Chondrocyte (in vitro differentiated cells): ENCODE measurements around the gene USF2. TPM values are rescaled to one million over a fixed set of nuclear protein-coding genes. Genes with fewer than 3 reads are reported as not detected.
"Not testable (repeated sequence)": the region's sequence is repeated elsewhere in the genome, so short reads cannot be mapped to it uniquely, and the experiment has no call there.

Experiments used
- DNase-seq: peaks from one replicate; pipeline ENCODE4 v3.0.0; 2021; ENCODE audit warnings: mixed read lengths, low spot score
- H3K27ac Mint-ChIP-seq: one replicate; pipeline ENCODE4 v1.8.0; 2021; ENCODE audit warnings: mild to moderate bottlenecking, moderate library complexity, mixed read lengths; ENCODE audit not compliant: unreplicated experiment
- H3K27me3 Mint-ChIP-seq: 2 replicates; pipeline ENCODE4 v1.8.0; 2021; ENCODE audit warnings: low read depth, mixed read lengths
- H3K36me3 Mint-ChIP-seq: 2 replicates; pipeline ENCODE4 v1.8.0; 2021; ENCODE audit warnings: low read depth, mixed read lengths
- H3K4me1 Mint-ChIP-seq: 2 replicates; pipeline ENCODE4 v1.8.0; 2021; ENCODE audit warnings: low read depth, mild to moderate bottlenecking, mixed read lengths
- H3K4me3 Mint-ChIP-seq: one replicate; pipeline ENCODE4 v1.8.0; 2021; ENCODE audit warnings: mild to moderate bottlenecking, moderate library complexity, mixed read lengths; ENCODE audit not compliant: unreplicated experiment
- H3K9me3 Mint-ChIP-seq: 2 replicates; pipeline ENCODE4 v1.8.0; 2021; ENCODE audit warnings: low read depth, mixed read lengths
- CTCF ChIP-seq: fragments of 200-600 bp; sonication (generic); IDR thresholded peaks from 2 replicates; pipeline ENCODE4 v1.5.0; 2021; ENCODE audit warnings: antibody characterized with exemption, mild to moderate bottlenecking, moderate library complexity
- total RNA-seq: library from RNA; stranded (reverse); gene quantifications from 3 replicates; pipeline ENCODE4 v1.2.1, GENCODE V29; 2021

Gene USF2
- total RNA-seq, 1 donor from 2014 or later, result 86.1 TPM

DNA sequence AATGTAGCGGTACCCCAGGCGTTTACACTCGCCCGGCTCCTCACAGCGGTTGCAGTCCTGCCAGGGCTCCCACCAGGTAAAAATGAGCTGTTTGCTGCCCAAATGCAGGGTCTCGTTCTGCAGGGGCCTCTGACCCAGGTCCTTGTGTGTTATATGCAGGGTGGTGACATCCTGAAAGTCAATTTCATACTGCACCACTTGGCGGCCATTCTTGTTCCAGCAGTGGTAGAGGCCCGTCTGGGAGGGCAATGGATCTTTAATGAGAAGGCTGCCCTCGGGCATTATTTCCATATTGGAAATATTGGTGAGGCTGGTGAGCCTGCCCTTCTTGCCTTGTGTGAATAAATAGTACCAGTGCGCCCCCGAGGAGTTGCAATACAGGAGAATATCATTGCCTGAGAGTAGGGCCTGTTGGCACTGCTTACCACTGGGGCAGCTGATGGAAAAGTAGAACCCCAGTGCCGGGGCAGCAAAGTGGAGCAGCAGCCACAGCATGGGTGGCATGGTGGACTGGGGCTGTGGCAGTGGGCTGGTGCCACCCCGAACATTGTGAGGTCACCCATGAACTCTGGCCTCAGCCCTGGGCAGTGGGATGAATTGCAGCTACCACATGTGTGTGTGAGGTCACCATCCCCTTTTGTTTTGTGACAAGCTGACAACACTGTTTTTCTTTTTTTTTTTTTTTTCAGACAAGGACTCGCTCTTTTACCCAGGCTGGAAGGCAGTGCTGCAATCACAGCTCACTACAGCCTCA, 40.4 kb upstream of the USF2 start, which contains the start of gene FAM187B:
Gene FAM187B (minus strand): TSS at position 563 of the 754 bp plus-strand sequence. CDS start 59 bp downstream, at position 504.
- H3K9me3 Mint-ChIP-seq, result no peaks in the 10 kb centered on the region
- H3K27me3 Mint-ChIP-seq, result peaks cover 25% of the 10 kb centered on the region
- no peak for TF ChIP-seq CTCF
- H3K4me3 Mint-ChIP-seq, result no peak within 1 kb of the TSS
- H3K4me1 Mint-ChIP-seq, result no peaks in the 10 kb centered on the region
- H3K27ac Mint-ChIP-seq, result no peak within 1 kb of the TSS
- H3K36me3 Mint-ChIP-seq, result no peaks in the 10 kb centered on the region
- DNase-seq, result no peak

DNA sequence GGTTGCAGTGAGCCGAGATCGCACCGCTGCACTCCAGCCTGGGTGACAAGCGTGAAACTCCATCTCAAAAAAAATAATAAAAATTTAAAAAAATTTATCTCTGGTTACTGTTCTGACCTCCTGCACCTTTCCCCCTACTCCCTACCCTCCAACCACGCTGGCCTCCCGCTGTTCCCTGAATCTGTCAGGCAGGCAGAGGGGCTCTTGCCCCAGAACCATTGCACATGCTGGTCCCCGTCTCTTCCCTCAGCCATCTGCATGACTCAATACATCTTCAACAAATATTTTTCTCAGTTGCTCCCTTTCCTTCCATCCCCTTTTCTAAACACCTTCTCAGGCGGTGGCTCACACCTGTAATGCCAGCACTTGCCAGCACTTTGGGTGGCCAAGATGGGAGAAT, 39.2 kb upstream of the USF2 start:
- Mint-ChIP-seq H3K4me1 (no peaks in the 10 kb centered on the region), H3K9me3 (no peaks in the 10 kb centered on the region), H3K27me3 (peaks cover 27% of the 10 kb centered on the region), H3K36me3 (no peaks in the 10 kb centered on the region), H3K27ac (no peak overlapping the region), H3K4me3 (no peak overlapping the region)
- TF ChIP-seq CTCF, result no peak
- DNase-seq, result no peak

DNA sequence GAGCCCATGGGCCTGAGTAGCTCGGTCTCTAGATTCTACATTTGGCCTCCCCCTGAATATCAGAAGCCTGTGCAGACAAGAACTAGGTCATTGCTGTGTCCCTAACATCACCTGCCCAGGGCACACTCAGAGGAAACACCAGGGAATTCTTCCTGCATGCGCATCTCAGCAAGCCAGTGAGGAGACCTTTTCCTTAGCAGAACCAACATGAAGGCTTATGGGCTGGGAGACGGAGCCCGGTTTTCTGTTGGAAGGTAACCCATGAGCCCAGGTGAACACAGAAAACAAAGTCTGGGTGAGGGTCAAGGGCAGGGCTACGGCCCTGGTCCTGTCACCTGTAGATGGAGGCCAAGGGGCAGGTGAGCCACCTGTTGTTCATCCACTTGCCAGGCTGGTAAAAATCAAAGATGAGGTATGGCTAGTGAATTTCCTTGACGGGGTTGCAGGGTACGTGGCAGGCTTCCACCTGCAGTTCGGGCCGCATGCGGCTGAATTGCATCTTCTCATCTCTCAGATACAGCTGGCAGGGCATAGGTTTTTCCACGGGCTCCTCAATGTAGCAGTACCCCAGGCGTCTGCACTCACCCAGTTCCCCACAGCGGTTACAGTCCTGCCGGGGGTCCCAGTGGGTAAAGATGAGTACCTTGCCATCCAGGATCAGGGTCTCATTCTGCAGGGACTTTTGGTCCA, 36.7 kb upstream of the USF2 start:
- DNase-seq, result no peak
- no peak for TF ChIP-seq CTCF
- no peaks in the 10 kb centered on the region for H3K4me1 Mint-ChIP-seq

DNA sequence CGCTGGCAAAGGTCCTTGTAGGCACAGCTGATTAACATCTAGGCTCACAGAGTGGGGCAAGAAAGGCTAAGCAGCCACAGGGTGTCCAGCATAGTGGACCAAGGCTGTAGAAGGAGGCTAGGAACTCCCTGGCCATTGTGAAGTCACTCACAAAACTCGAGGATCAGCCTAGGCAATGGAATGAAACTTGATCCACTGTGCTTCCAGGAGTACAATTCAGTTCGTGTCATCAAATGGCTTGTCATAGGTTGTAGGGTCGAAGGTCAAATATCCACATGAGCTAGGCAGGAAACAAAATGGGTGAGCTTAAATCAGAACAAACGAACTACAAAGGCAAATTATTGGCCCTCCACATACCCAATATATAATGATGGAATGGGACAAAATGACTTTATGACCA, 35.9 kb upstream of the USF2 start:
- H3K9me3 Mint-ChIP-seq, result peaks cover 7% of the 10 kb centered on the region
- no peak overlapping the region for H3K4me3 Mint-ChIP-seq
- DNase-seq, result no peak
- no peak overlapping the region for H3K27ac Mint-ChIP-seq
- peaks cover 1% of the 10 kb centered on the region for H3K36me3 Mint-ChIP-seq
- TF ChIP-seq CTCF, result no peak
- peaks cover 25% of the 10 kb centered on the region for H3K27me3 Mint-ChIP-seq
- H3K4me1 Mint-ChIP-seq, result no peaks in the 10 kb centered on the region

More for the DNA sequence above, 36.7 kb upstream of the USF2 start:
- H3K9me3 Mint-ChIP-seq, result peaks cover 7% of the 10 kb centered on the region
- H3K36me3 Mint-ChIP-seq, result peaks cover 1% of the 10 kb centered on the region
- H3K4me3 Mint-ChIP-seq, result no peak overlapping the region
- peaks cover 22% of the 10 kb centered on the region for H3K27me3 Mint-ChIP-seq
- H3K27ac Mint-ChIP-seq, result no peak overlapping the region

- Mint-ChIP-seq H3K4me1 (no peaks in the 10 kb centered on the region), H3K27me3 (peaks cover 35% of the 10 kb centered on the region), H3K36me3 (peaks cover 10% of the 10 kb centered on the region), H3K4me3 (no peak overlapping the region), H3K27ac (no peak overlapping the region), H3K9me3 (peaks cover 23% of the 10 kb centered on the region)
- TF ChIP-seq CTCF, result no peak
- no peak for DNase-seq
Measured at GRCh38 chr19:35236638-35237400, 31.9 kb upstream of the USF2 start.

DNA sequence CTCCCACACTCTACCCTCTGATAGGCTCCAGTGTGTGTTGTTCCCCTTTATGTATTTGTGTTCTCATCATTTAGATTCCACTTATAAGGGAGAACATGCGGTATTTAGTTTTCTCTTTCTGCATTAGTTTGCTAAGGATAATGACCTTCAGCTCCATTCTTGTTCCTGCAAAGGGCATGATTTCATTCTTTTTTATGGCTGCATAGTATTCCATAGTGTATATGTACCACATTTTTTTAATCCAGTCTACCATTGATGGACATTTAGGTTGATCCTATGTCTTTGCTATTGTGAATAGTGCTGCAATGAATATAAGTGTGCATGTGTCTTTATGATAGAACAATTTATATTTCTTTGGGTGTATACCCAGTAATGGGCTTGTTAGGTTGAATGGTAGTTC, 29.2 kb upstream of the USF2 start:
- Mint-ChIP-seq H3K27me3 (peaks cover 41% of the 10 kb centered on the region), H3K36me3 (peaks cover 10% of the 10 kb centered on the region), H3K9me3 (peaks cover 36% of the 10 kb centered on the region)
- not testable (repeated sequence) for DNase-seq, H3K4me3 Mint-ChIP-seq, H3K27ac Mint-ChIP-seq, H3K4me1 Mint-ChIP-seq
